ENCODE measurements around the gene PRPF40A.
A peak's percentile ranks its signal among the peaks of the same experiment; 100 is the strongest.

Gene PRPF40A

GRCh38 chr2:152624805-152625204 is 92.5 kb downstream of the PRPF40A start:
- no peak overlapping the region for H2BK15ac ChIP-seq (ENCODE audit: low read depth, poor library complexity, severe bottlenecking)
- H3K23ac ChIP-seq (ENCODE audit: low read length in 2 of 2) = no peak overlapping the region
- no peak overlapping the region for H2AFZ ChIP-seq (ENCODE audit: low read depth, low read length)
- no peak overlapping the region for H3K9ac ChIP-seq (ENCODE audit: low read length)
- H3K27ac ChIP-seq (ENCODE audit: low read length, poor library complexity, severe bottlenecking) = no peak overlapping the region
- no peak overlapping the region for H2BK5ac ChIP-seq (ENCODE audit: low read depth, low read length, poor library complexity, severe bottlenecking)
- 39% methylated on average over 3 of the region's 3 CpGs for WGBS
- no peak overlapping the region for H2BK12ac ChIP-seq (ENCODE audit: low read length in 2 of 2)
- H3K27me3 ChIP-seq (ENCODE audit: control insufficient read depth in 1 of 2, insufficient read depth in 1 of 2, low read length in 2 of 2) = no peaks in the 10 kb centered on the region
- H3K18ac ChIP-seq (ENCODE audit: low read depth in 1 of 2, low read length in 2 of 2) = peak overlapping the region in 1 of 2 experiments; percentile 84
- peaks cover 21% of the 10 kb centered on the region for H3K79me1 ChIP-seq (replicated peaks; ENCODE audit: low read length, poor library complexity, severe bottlenecking)
- H3K4me1 ChIP-seq (ENCODE audit: control insufficient read depth, insufficient read depth, low read depth, low read length) = peaks cover 1% of the 10 kb centered on the region
- H4K8ac ChIP-seq (ENCODE audit: low read length) = no peak overlapping the region
- H3K4ac ChIP-seq (ENCODE audit: low read depth in 1 of 2, low read length in 2 of 2) = no peak overlapping the region
- H3K14ac ChIP-seq (ENCODE audit: low read length in 2 of 2) = no peak overlapping the region
- no peak overlapping the region for H4K91ac ChIP-seq (ENCODE audit: low read length)
- no peak overlapping the region for H2BK120ac ChIP-seq (ENCODE audit: low read depth, low read length)
- H3K9me3 ChIP-seq (ENCODE audit: control insufficient read depth, low read length) = no peaks in the 10 kb centered on the region
- peak; percentile 95 for DNase-seq
- peaks cover 30 to 87% of the 10 kb centered on the region in 2 experiments for H3K36me3 ChIP-seq (ENCODE audit: control insufficient read depth in 1 of 2, insufficient read depth in 2 of 2, low read depth in 1 of 2, low read length in 2 of 2)
- H3K4me2 ChIP-seq (ENCODE audit: low read length, poor library complexity, severe bottlenecking) = no peak overlapping the region
- no peak overlapping the region for H2AK5ac ChIP-seq (ENCODE audit: low read length, severe bottlenecking)
- no peak overlapping the region for H3K4me3 ChIP-seq (ENCODE audit: insufficient read depth in 1 of 2, low read depth in 1 of 2, low read length in 2 of 2)

GRCh38 chr2:152623775-152624174 is 93.5 kb downstream of the PRPF40A start:
- WGBS = no CpG with 5 or more reads among the region's 2 CpGs
- H3K4me1 ChIP-seq (ENCODE audit: control insufficient read depth, insufficient read depth, low read depth, low read length) = peaks cover 1% of the 10 kb centered on the region

GRCh38 chr2:152623076-152623740 is 94.1 kb downstream of the PRPF40A start:
- no peak overlapping the region for H2BK120ac ChIP-seq (ENCODE audit: low read depth, low read length)
- 79% methylated on average over 12 of the region's 13 CpGs for whole genome bisulfite sequencing
- H2BK15ac ChIP-seq (ENCODE audit: low read depth, poor library complexity, severe bottlenecking) = peak overlapping the region; percentile 34
- H3K9me3 ChIP-seq (ENCODE audit: control insufficient read depth, low read length) = no peaks in the 10 kb centered on the region
- no peaks in the 10 kb centered on the region for H3K27me3 ChIP-seq (ENCODE audit: control insufficient read depth in 1 of 2, insufficient read depth in 1 of 2, low read length in 2 of 2)
- H2AK5ac ChIP-seq (ENCODE audit: low read length, severe bottlenecking) = no peak overlapping the region
- no peak overlapping the region for H3K27ac ChIP-seq (ENCODE audit: low read length, poor library complexity, severe bottlenecking)
- H2BK5ac ChIP-seq (ENCODE audit: low read depth, low read length, poor library complexity, severe bottlenecking) = no peak overlapping the region
- DNase-seq = no peak
- no peak overlapping the region for H3K4me2 ChIP-seq (ENCODE audit: low read length, poor library complexity, severe bottlenecking)
- H4K8ac ChIP-seq (ENCODE audit: low read length) = no peak overlapping the region
- no peak overlapping the region for H4K91ac ChIP-seq (ENCODE audit: low read length)
- peak overlapping the region in 1 of 2 experiments; percentile 55 for H3K23ac ChIP-seq (ENCODE audit: low read length in 2 of 2)
- no peak overlapping the region for H3K14ac ChIP-seq (ENCODE audit: low read length in 2 of 2)
- no peak overlapping the region for H3K18ac ChIP-seq (ENCODE audit: low read depth in 1 of 2, low read length in 2 of 2)
- H3K4me3 ChIP-seq (ENCODE audit: insufficient read depth in 1 of 2, low read depth in 1 of 2, low read length in 2 of 2) = no peak overlapping the region
- peaks cover 36 to 86% of the 10 kb centered on the region in 2 experiments for H3K36me3 ChIP-seq (ENCODE audit: control insufficient read depth in 1 of 2, insufficient read depth in 2 of 2, low read depth in 1 of 2, low read length in 2 of 2)
- H3K9ac ChIP-seq (ENCODE audit: low read length) = no peak overlapping the region
- no peak overlapping the region for H3K4ac ChIP-seq (ENCODE audit: low read depth in 1 of 2, low read length in 2 of 2)
- no peak overlapping the region for H2BK12ac ChIP-seq (ENCODE audit: low read length in 2 of 2)
- peaks cover 1% of the 10 kb centered on the region for H3K4me1 ChIP-seq (ENCODE audit: control insufficient read depth, insufficient read depth, low read depth, low read length)
- H2AFZ ChIP-seq (ENCODE audit: low read depth, low read length) = no peak overlapping the region
- H3K79me1 ChIP-seq (replicated peaks; ENCODE audit: low read length, poor library complexity, severe bottlenecking) = peaks cover 20% of the 10 kb centered on the region

More at GRCh38 chr2:152623775-152624174, 93.5 kb downstream of the PRPF40A start:
- Histone ChIP-seq H3K18ac (ENCODE audit: low read depth in 1 of 2, low read length in 2 of 2) (no peak overlapping the region), H2BK120ac (ENCODE audit: low read depth, low read length) (no peak overlapping the region), H3K9me3 (ENCODE audit: control insufficient read depth, low read length) (no peaks in the 10 kb centered on the region), H4K91ac (ENCODE audit: low read length) (peak overlapping the region; percentile 59), H2BK15ac (ENCODE audit: low read depth, poor library complexity, severe bottlenecking) (no peak overlapping the region), H3K4me2 (ENCODE audit: low read length, poor library complexity, severe bottlenecking) (no peak overlapping the region), H3K36me3 (ENCODE audit: control insufficient read depth in 1 of 2, insufficient read depth in 2 of 2, low read depth in 1 of 2, low read length in 2 of 2) (peaks cover 38 to 86% of the 10 kb centered on the region in 2 experiments), H3K23ac (ENCODE audit: low read length in 2 of 2) (no peak overlapping the region), H3K9ac (ENCODE audit: low read length) (no peak overlapping the region), H2AFZ (ENCODE audit: low read depth, low read length) (no peak overlapping the region), H4K8ac (ENCODE audit: low read length) (no peak overlapping the region), H3K27me3 (ENCODE audit: control insufficient read depth in 1 of 2, insufficient read depth in 1 of 2, low read length in 2 of 2) (no peaks in the 10 kb centered on the region), H3K27ac (ENCODE audit: low read length, poor library complexity, severe bottlenecking) (no peak overlapping the region), H3K4ac (ENCODE audit: low read depth in 1 of 2, low read length in 2 of 2) (no peak overlapping the region), H2BK12ac (ENCODE audit: low read length in 2 of 2) (no peak overlapping the region), H2AK5ac (ENCODE audit: low read length, severe bottlenecking) (no peak overlapping the region), H3K14ac (ENCODE audit: low read length in 2 of 2) (no peak overlapping the region), H2BK5ac (ENCODE audit: low read depth, low read length, poor library complexity, severe bottlenecking) (no peak overlapping the region), H3K4me3 (ENCODE audit: insufficient read depth in 1 of 2, low read depth in 1 of 2, low read length in 2 of 2) (no peak overlapping the region), H3K79me1 (replicated peaks; ENCODE audit: low read length, poor library complexity, severe bottlenecking) (peaks cover 20% of the 10 kb centered on the region)
- no peak for DNase-seq

- Histone ChIP-seq H2BK5ac (ENCODE audit: low read depth, low read length, poor library complexity, severe bottlenecking) (peak overlapping the region; percentile 47), H3K27ac (ENCODE audit: low read length, poor library complexity, severe bottlenecking) (no peak overlapping the region), H3K23ac (ENCODE audit: low read length in 2 of 2) (no peak overlapping the region), H3K9me3 (ENCODE audit: control insufficient read depth, low read length) (no peaks in the 10 kb centered on the region), H4K8ac (ENCODE audit: low read length) (no peak overlapping the region), H3K4me3 (ENCODE audit: insufficient read depth in 1 of 2, low read depth in 1 of 2, low read length in 2 of 2) (no peak overlapping the region), H3K14ac (ENCODE audit: low read length in 2 of 2) (no peak overlapping the region), H3K27me3 (ENCODE audit: control insufficient read depth in 1 of 2, insufficient read depth in 1 of 2, low read length in 2 of 2) (no peaks in the 10 kb centered on the region), H3K18ac (ENCODE audit: low read depth in 1 of 2, low read length in 2 of 2) (no peak overlapping the region), H3K79me1 (replicated peaks; ENCODE audit: low read length, poor library complexity, severe bottlenecking) (peaks cover 16% of the 10 kb centered on the region), H2BK15ac (ENCODE audit: low read depth, poor library complexity, severe bottlenecking) (no peak overlapping the region), H3K9ac (ENCODE audit: low read length) (no peak overlapping the region), H3K4ac (ENCODE audit: low read depth in 1 of 2, low read length in 2 of 2) (no peak overlapping the region), H2AFZ (ENCODE audit: low read depth, low read length) (no peak overlapping the region), H3K4me1 (ENCODE audit: control insufficient read depth, insufficient read depth, low read depth, low read length) (peaks cover 1% of the 10 kb centered on the region), H3K4me2 (ENCODE audit: low read length, poor library complexity, severe bottlenecking) (no peak overlapping the region), H3K36me3 (ENCODE audit: control insufficient read depth in 1 of 2, insufficient read depth in 2 of 2, low read depth in 1 of 2, low read length in 2 of 2) (peaks cover 32 to 88% of the 10 kb centered on the region in 2 experiments), H2AK5ac (ENCODE audit: low read length, severe bottlenecking) (no peak overlapping the region), H2BK12ac (ENCODE audit: low read length in 2 of 2) (no peak overlapping the region), H4K91ac (ENCODE audit: low read length) (no peak overlapping the region), H2BK120ac (ENCODE audit: low read depth, low read length) (no peak overlapping the region)
- WGBS = 100% methylated on average over 2 of the region's 3 CpGs
- DNase-seq = no peak
Measured at GRCh38 chr2:152622219-152622618, 95.0 kb downstream of the PRPF40A start.
